ENCODE results near the gene SUCO.
"Not testable (repeated sequence)": the region's sequence is repeated elsewhere in the genome, so short reads cannot be mapped to it uniquely, and the experiment has no call there.

SUCO gene

DNA sequence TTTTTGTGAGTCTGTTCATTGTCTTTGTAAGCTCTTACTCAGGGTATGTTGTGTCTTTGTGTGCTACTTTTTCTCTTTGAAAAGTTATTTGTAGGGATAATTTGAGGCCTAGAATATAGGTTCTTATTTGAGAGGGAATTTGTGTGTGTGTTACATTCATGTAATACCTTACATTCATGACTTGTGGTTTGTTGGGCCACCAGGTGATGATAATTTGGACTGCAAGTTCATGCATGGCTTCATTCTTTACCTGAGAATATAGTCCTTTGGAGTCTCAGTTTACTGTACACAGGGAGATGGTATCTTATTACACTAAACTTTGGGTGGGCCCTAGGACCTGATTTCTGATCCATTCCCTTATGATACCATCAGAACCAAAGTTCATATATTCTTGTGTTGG, 74.2 kb downstream of the SUCO start:
- DNase-seq (ENCODE audit: low read depth in 2 of 2): no peak

DNA sequence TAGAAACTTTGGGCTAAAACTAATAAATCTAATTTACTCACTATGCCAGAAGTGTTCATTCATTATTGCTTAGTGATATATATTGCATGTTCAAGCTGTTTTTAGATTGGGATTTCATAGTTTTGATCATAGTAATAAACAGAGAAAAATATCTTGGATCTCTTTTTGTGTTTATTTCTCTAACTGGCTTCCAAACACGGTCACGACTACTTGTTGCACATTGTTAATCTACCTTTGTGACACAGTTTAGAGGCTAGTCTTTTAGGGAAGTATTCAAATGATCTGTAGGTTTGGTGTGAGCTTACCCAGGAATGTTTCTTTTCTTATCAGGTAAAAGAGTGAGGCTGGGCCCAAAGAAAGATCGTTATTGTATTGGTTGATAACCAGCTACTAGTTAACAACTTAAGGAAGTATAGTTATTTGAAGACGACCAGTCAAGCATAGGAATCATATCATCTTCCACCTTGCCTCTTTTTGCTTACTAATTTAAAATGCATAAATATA, 75.2 kb downstream of the SUCO start:
- no peak for DNase-seq (ENCODE audit: low read depth in 2 of 2)

DNA sequence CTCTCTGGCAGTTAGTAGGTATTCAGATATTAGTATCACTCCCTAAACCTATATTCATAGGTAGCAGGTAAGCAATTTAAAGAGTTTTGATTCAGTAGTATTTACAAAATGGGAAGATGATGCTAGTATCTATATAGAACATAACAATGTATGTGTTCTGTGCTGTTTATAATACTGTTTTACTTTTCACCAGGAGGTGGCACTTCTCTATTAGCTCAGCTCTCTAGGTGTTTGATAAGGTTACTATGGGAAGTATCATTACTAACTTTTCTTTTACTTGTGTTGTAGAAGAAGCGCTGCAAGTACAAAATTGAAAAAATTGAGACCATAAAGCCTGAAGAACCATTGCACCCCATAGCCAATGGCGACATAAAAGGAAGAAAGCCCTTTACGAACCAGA, 76.6 kb downstream of the SUCO start:
- DNase-seq (ENCODE audit: low read depth in 2 of 2): no peak

DNA sequence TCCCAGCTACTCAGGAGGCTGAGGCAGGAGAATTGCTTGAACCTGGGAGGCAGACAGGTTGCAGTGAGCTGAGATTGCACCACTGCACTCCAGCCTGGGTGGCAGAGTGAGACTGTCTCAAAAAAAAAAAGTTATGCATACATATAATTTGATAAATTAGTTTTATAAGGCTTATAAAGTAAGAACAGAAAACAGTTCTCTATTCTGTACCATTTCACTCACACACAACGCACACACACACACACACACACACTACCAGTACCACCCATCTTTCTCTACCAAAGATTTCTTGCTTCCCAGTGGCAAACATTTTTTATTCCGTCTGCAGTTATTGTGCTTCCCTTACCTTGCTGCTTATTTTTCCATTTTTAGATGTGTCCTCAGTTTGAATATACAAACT, 79.5 kb downstream of the SUCO start:
- no peak for DNase-seq (ENCODE audit: low read depth in 2 of 2)

DNA sequence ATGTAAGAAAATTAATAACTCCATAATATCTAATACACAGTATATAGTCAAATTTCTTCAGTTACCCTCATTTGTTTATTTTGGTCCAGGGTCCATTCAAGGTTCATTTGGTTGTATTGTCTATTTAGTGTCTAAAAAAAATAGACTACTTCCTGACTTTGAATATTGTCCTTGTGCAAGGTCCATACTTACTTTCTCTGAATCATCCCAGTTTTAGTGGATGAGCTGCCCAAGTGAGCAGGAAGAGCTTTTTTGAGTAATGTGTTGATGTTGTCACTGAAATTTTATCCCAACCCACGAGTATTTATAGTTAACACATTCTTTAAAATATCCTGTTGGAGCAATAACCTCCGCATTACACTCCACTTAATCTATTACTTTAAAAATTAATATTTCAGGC, 80.3 kb downstream of the SUCO start:
- no peak for DNase-seq (ENCODE audit: low read depth in 2 of 2)

DNA sequence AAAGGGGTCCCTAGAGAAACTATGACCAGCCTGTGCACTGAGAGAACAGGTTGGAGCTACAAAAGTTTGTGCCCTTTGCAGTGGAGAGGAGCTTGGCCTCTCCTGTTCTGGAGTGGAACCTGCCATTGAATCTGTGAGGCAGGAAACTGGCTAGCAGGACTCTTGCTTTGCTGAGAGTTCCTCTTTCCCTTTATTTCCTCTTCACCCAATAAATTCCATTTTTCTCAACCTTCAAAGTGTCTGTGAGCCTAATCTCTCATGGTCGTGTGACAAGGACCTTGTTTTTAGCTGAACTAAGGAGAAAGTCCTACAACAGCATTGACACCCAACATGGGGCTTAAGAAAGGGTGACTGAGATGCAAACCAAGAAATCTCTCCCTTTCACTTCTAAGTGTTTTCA, 83.2 kb downstream of the SUCO start:
- DNase-seq (ENCODE audit: low read depth in 2 of 2): no peak

DNA sequence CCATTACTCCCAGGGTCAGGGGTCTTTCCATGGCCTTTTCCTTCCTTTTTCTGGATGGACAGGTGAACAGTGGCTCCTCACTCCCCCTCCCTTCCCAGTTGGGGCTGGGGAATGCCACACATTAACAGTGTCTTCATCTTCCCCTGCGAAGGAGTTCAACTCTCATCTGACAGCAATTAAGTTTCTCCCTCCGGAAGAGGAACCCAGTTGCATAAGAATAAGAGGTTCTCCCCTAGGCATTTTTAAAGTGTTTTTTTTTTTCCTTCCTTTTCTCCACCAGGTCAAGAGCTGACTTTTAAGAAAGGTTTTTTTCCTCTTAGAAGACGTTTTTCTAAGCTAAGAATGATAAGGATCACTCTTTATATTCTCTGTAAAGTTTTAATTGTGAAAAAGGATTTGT, 83.7 kb downstream of the SUCO start:
- no peak for DNase-seq (ENCODE audit: low read depth in 2 of 2)

DNA sequence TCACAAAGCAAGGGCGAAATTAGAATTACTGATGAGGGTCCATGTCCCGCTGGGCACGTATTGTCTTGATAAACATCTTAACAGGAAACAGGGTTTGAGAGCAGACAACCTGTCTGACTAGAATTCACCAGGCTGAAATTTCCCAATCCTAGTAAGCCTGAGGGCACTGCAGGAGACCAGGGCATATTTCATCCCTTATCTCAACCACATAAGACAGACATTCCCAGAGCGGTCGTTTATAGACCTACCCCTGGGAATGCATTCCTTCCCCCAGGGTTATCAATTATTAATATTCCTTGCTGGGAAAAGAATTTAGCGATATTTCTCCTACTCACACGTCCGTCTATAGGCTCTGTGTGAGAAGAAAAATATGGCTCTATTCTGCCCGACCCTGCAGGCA, 87.7 kb downstream of the SUCO start:
- DNase-seq (ENCODE audit: low read depth in 2 of 2): not testable (repeated sequence)

DNA sequence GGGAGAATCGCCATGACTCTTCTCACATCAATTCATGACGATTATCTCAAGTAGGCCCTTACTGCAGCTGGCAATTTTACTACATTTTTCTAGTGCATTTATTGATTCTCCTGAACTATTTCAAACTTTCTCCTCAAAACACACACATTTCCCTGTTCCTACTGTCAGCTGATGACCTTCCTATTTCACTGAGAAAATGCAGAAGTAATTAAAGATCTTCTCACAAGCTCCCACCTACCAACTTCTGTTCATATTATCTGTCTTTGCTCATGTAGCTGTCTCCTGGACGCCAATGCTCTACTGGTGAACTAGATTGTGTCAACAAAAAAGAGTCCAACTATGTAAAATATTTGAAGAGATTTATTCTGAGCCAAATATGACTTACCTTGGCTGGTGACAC, 89.6 kb downstream of the SUCO start:
- no peak for DNase-seq (ENCODE audit: low read depth in 2 of 2)

DNA sequence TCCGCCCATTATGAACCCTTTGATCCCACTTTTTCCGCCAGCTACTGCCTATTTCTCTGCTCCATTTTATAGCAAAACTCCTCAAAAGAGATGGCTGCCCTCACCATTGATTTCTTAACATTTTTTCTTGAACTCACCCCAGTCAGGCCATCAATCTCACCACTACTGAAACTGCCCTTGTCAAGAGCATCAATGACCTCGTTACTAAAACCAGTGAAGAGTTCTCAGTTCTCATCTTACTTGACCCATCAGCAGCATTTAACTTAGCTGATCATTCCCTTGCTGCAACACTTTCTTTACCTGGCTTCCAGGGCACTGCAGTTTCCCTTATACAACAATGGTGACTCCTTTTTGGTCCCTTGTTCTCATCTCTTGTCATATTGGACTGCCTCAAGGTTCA, 90.8 kb downstream of the SUCO start:
- DNase-seq (ENCODE audit: low read depth in 2 of 2): no peak

DNA sequence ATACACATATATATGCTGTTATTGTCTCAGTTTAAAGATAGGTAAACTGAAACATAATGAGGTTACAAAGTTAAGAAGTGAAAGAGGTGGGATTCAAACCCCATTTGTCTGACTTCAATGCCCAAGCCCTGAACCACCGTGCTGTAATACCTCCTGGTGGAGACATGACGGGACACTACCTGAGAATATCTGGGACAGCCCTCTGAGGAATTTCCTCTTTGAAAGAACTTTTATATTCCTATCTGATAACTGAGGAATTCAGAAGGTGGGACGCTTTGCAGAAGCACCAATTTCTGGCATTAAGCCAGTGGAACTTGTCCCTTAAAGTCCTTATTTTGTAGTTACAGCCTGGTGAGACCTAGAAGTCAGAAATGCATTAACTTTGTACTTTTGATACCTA, 93.9 kb downstream of the SUCO start:
- DNase-seq (ENCODE audit: low read depth in 2 of 2): no peak

DNA sequence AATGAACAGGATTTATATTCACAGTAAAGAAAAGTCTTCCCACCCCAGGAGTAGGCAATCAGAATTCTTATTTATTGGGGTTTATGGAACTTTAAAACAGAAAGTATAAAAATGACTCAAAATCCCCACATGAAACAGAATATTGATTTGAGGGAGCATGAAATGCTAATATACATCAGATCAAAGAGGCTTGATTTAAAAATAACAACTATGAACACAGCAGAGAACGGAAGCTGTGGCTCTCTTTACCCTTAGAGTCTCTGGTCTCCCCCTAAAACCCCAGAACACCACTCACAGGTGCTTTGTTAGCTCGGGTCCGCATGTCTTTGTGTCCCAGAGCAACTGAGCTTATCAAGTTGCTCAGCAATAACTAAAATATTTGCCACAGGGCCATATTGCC, 94.8 kb downstream of the SUCO start:
- no peak for DNase-seq (ENCODE audit: low read depth in 2 of 2)

DNA sequence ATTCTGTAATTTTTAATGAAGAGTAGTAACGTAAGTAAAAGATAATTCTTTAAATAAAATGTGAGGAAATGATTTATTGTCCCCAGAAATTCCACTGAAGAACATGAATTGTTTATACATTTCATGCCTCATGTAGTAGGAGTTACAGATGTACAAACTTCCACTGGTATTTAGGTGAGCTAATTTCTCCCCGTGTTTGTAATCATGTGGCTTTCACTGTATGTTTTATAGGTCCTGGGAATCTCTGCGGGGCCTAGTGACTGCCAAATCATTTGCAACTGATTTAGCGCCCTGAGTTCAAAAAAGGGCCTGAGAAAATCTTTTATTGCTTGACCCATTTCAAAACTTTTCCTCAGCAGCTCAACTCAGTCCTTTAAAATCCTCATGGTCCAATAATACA, 95.5 kb downstream of the SUCO start:
- DNase-seq (ENCODE audit: low read depth in 2 of 2): no peak

DNA sequence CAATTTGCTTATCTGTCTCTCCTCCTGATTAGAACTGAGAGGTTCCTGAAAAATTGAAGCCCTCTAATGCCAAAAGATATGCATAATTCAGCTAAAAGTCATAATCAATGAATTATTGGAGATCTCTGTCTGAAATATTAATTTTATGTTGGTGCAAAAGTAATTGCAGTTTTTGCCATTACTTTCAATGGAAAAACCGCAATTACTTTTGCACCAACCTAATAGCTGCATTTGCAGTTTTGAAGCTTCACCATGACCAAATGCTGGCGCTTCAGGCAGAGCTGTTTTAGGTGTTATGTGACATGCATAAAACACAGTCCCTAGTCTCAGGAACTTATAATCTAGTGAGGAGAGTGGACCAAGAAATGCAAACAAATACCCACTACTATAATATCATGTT, 96.2 kb downstream of the SUCO start:
- DNase-seq (ENCODE audit: low read depth in 2 of 2): no peak

DNA sequence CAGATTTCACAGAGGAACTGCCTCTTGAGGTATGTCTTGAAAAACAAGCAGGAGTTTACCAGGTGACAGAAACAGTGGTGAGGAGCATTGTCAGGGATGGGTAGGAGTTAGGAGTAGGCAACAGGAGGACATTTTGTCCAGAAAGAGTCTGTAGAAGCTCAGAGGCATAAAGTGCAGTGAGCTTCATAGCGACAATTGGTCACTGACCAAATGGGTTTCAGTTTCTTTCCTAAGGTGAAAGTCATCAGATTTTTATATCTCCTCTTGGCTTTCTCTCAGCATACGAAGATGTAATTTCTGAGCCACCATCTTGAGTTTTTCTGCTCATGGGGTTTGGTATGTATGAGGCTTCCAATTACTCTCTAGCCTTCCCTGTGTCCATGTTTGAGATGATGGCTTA, 96.7 kb downstream of the SUCO start:
- no peak for DNase-seq (ENCODE audit: low read depth in 2 of 2)

DNA sequence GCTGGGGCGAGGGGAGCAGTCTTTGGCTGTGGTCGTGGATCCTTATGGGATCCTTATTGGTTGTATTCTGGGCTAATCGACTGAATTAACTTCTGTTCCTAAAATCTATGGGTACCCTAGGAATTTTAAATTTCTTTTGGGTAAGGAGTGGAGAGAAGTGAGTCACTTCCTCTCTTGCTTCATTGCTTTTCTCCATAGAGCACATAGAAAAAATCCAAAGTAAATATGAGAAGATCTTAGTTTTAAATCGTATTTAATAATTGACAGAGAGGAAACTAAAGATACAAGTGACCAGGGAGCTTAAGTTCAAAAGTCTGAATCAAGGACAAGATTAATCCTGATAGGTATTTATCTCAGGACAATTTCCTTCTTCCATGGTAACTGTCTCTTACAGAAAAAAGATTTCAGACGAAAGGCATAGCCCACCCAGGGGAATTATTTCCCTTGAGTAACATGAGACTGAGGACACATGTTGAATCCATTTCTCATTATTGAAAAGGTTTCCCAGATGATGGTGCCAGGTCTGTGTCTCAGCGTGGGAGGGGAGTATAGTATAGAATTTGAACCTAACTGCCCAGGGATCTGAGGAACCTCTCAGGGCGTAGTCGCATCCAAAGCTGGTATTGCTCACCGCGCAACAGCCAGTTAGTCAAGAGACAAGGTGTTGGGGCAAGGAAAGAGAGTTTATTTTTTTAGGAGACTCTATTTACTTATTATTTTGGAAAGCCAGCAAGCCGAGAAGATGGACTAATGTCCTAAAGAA, 97.3 kb downstream of the SUCO start:
- no peak for DNase-seq (ENCODE audit: low read depth in 2 of 2)

DNA sequence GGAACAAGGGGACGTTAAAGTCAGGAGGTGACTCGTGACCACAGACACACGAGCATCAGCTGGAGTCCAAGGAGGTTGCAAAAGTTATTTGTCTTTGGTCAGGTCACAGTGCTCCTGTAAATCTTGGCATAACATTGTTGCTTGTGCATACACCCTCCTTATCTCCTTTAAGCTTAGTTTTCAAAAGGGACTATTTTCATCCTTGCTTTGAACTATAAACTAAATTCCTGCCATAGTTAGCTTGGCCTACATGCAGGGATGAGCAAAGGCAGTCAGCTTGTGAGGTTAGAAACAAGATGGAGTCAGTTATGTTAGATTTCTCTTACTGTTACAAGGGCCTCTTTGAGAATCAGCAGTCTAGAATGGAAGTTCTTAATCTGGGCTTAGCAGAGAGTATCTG, 97.9 kb downstream of the SUCO start:
- DNase-seq (ENCODE audit: low read depth in 2 of 2): no peak

DNA sequence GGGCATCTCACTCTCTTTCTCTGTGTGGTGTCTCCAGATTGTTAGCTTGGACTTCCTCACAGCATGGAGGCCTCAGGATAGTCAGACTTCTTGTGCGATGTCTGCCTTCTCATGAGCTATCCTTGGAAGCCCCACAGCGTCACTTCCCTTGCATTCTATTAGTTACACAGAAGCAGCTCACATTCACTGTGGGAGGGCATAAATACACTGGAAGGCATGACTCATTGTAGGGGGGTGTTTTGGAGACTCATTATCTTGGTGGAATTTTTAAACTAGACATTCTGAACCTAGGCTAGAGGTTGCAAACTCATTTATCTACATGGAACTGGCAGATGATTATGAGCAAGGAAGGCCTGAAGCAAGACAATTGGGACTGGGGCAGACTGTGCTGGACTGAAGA, 104.6 kb downstream of the SUCO start:
- peak in 1 of 2 donors; percentile 41 for DNase-seq (ENCODE audit: low read depth in 2 of 2)

DNA sequence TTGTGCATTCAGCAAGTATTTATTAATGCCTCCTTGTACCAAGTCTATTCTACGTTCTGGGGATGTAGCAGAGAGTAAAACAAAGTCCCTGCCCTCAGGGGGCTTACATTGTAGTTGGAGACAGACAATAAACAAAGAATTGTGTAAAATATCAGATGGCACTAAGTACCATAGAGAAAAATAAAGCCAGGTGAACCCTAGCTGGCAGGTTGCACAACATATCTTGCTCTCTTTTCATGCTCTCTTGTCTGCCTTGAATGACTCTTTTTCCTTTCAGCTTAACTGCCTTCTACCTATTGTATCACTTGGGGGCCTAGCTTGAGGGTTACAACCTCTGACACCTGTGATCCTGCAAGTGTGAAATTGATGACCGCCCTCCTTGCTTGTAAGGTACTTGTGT, 105.3 kb downstream of the SUCO start:
- no peak for DNase-seq (ENCODE audit: low read depth in 2 of 2)

DNA sequence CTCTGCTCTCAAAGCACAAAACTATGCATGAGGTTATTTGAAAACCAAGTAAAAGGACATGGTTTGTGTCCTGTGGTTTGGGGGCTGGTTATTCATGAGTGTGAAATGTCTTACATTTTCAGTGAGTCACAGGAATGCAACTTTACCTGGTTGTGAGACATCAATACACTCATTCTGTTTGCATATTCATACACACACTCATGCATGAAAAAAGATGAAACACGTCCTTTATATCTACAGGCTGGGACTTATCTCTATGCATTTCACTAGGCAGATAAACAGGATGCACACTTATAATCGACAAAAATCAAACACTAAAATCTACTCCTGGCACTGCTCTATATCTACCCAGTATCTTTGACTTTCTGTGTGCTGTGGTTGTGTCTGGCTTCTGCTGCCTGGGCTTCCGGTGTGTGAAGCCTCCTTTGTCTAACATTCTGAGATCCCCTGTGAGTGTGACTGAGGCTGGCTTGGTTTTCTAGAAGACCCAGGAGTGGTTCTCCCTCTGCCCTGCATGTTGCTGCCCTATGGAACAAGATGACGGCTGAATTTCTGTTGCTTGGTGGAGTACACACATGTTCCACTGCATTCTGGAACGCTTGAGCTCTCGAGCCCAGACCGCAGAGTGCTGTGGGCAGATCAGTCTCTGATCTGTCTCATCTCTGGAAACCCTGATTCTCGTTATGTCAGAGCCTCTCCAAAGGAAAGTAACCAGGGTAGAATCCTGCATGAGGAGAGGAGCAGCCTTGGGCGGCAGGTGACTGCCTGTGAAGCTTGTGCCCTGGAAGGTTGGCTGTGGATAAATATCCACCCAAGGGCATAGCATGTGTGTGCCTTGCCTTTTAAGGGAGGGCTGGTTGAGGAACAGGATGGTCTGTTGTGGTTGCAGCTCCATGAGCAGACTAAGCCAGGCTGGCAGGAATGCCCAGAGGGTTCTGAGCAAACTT, 106.2 kb downstream of the SUCO start:
- DNase-seq (ENCODE audit: low read depth in 2 of 2): peak; percentile 57 to 78

DNA sequence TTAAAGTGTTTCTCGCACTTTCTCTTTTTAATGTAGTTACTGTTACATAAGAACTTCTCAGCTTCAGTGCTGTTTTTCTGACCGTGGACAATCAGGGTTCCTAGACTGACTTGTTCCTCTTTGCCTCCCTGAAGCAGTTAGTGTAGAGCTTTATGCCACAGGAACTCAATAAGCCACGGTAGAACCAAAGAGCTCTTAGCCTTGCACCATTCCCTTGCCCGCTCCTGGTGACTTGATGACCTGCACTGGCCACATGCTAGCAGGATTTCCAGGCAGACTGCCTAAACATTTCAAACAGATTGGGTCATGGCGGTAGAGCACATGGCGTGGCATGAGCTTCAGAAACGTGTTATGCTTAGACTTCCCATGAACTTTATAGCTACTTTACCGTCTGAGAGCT, 107.2 kb downstream of the SUCO start:
- DNase-seq (ENCODE audit: low read depth in 2 of 2): no peak

DNA sequence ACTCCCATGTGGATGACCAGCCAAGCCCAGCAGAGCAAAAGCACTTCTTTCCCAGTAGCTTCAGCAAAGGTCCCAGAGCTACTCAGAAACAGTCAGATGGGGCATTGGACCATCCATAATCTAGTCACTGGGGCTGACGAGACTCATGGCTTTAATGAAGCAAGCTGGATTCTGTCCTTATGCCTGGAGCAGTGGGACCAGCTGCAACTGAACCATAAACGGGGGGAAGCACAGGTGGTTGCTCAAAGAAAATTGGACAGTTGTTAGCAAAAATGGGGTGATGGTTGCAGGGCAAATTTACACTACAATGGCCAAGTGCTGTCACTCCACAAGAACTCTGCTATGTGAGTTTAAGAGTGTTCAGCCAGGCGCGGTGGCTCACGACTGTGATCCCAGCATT, 108.5 kb downstream of the SUCO start:
- DNase-seq (ENCODE audit: low read depth in 2 of 2): no peak

DNA sequence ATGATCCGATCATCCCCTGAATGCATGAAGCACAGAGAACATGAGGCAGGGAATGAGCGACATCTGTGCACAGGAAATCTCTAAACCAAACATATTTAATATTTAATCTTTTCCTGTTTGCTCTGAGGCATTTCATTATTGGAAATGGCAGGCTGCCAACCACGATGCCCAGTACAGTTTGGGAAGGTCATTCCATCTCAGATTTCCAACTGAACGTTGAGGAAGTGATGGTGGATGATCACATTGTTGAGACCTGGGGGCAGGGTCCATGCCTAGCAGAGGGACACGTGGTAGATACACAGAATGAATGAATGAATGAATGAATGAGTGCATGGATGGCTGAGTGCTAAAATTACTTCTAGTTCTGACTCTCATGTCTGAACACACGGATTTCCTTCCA, 110.0 kb downstream of the SUCO start:
- no peak for DNase-seq (ENCODE audit: low read depth in 2 of 2)
